GM12878 (cell line): ENCODE results near the gene MMP14. TPM values are rescaled to one million over a fixed set of nuclear protein-coding genes. Genes with fewer than 3 reads are reported as not detected.
A peak's percentile ranks its signal among the peaks of the same experiment; 100 is the strongest.

ENCODE experiments used
- ATAC-seq: fragments of 200-7000 bp; cut with Tn5 transposase; 3 replicates; pipeline ENCODE4 v1.9.1; 2020; ENCODE audit warnings: mild to moderate bottlenecking, moderate library complexity
- BruUV-seq: library from RNA; stranded (reverse); fragments of 400-500 nt; replicated peaks from 2 replicates; lab custom pipeline; 2021; lab: Mats Ljungman, UMichigan
- CTCF ChIA-PET: fragments of 300-600 bp; sonication (Branson Sonifier 250); formaldehyde crosslinking; extraction: SDS; loops from one replicate; lab custom pipeline; 2021; ENCODE audit warnings: inconsistent platforms; lab: Yijun Ruan, JAX
- POLR2A ChIA-PET: fragments of 350-600 bp; formaldehyde crosslinking; extraction: SDS; loops from one replicate; lab custom pipeline; 2021; ENCODE audit warnings: inconsistent platforms; lab: Charles Lee
- RAD21 ChIA-PET: fragments of 300-600 bp; sonication (Branson Sonifier 250); formaldehyde crosslinking; loops from one replicate; lab custom pipeline; 2023; ENCODE audit warnings: antibody characterized with exemption; ENCODE audit not compliant: unreplicated experiment; lab: Charles Lee
- SMC1A ChIA-PET: fragments of 300-600 bp; sonication (Branson Sonifier 250); formaldehyde crosslinking; loops from one replicate; lab custom pipeline; 2023; ENCODE audit not compliant: unreplicated experiment, uncharacterized antibody; lab: Charles Lee
- DNase-seq: peaks from one replicate; pipeline ENCODE4 v3.0.0-alpha.2; 2011; ENCODE audit warnings: low read depth, low spot score
- FAIRE-seq: peaks from 3 replicates; lab custom pipeline; 2011; peaks lifted over from hg19 to GRCh38; lab: Jason Lieb, UNC
- H2AFZ ChIP-seq: 2 replicates; pipeline ENCODE4 v1.6.0; 2011; ENCODE audit warnings: low read depth, low read length, control low read depth; ENCODE audit not compliant: control insufficient read depth
- H3K27ac ChIP-seq: 2 replicates; pipeline ENCODE4 v1.5.1; 2011; ENCODE audit warnings: control low read depth; ENCODE audit not compliant: control insufficient read depth, insufficient read depth
- H3K27me3 ChIP-seq, 2 experiments: replicated peaks in 1 of 2; 2 replicates each; pipeline versions ENCODE4 v1.6.0 to v1.6.1; 2011; ENCODE audit warnings: low read length in 1 of 2; ENCODE audit not compliant: control insufficient read depth in 2 of 2, insufficient read depth in 2 of 2
- H3K36me3 ChIP-seq, 2 experiments: 2 replicates each; pipeline ENCODE4 v1.5.1; 2011; ENCODE audit warnings: low read length in 1 of 2; ENCODE audit not compliant: control insufficient read depth in 2 of 2, insufficient read depth in 2 of 2
- H3K4me1 ChIP-seq: 2 replicates; pipeline ENCODE4 v1.6.1; 2011; ENCODE audit warnings: mild to moderate bottlenecking, low read length, moderate library complexity, mixed read lengths; ENCODE audit not compliant: control insufficient read depth, insufficient read depth
- H3K4me2 ChIP-seq: 2 replicates; pipeline ENCODE4 v1.6.0; 2011; ENCODE audit warnings: control low read depth; ENCODE audit not compliant: control insufficient read depth, insufficient read depth
- H3K4me3 ChIP-seq: fragments of 200-600 bp; sonication (generic); 2 replicates; pipeline ENCODE4 v1.5.1; 2016
- H3K79me2 ChIP-seq: 2 replicates; pipeline ENCODE4 v1.6.0; 2011; ENCODE audit warnings: low read length; ENCODE audit not compliant: control insufficient read depth, insufficient read depth
- H3K9ac ChIP-seq: 2 replicates; pipeline ENCODE4 v1.8.0; 2011; ENCODE audit warnings: low read length, control low read depth, mixed read lengths; ENCODE audit not compliant: control insufficient read depth, insufficient read depth
- H3K9me3 ChIP-seq: replicated peaks from 3 replicates; pipeline ENCODE4 v1.5.1; 2011; ENCODE audit warnings: mild to moderate bottlenecking, low read length; ENCODE audit not compliant: control insufficient read depth, insufficient read depth
- H4K20me1 ChIP-seq: 2 replicates; pipeline ENCODE4 v1.6.0; 2011; ENCODE audit not compliant: control insufficient read depth, insufficient read depth
- CTCF ChIP-seq, 3 experiments: IDR thresholded peaks in 2 of 3; conservative IDR thresholded peaks in 1 of 3; 2 replicates each; pipeline ENCODE4 v1.5.1; 2011; ENCODE audit warnings: low read depth in 3 of 3, low read length in 3 of 3, mild to moderate bottlenecking in 3 of 3, control low read depth in 2 of 3, moderate library complexity in 2 of 3, inconsistent platforms in 1 of 3, mixed read lengths in 1 of 3; ENCODE audit not compliant: control insufficient read depth in 2 of 3, insufficient read depth in 1 of 3; ENCODE audit errors: extremely low read depth in 1 of 3
- E4F1 ChIP-seq: fragments of 450-650 bp; IDR thresholded peaks from 2 replicates; pipeline ENCODE4 v1.6.1; 2018; ENCODE audit warnings: borderline replicate concordance, mild to moderate bottlenecking; ENCODE audit not compliant: partially characterized antibody
- MLLT1 ChIP-seq: fragments of 450-650 bp; IDR thresholded peaks from 2 replicates; pipeline ENCODE4 v1.6.1; 2016; ENCODE audit warnings: mild to moderate bottlenecking
- POU2F2 ChIP-seq: IDR thresholded peaks from 3 replicates; pipeline ENCODE4 v1.6.1; 2011; ENCODE audit warnings: low read depth, mild to moderate bottlenecking, low read length, borderline replicate concordance
- WGBS: methylation state at CpG from one replicate; pipeline ENCODE4 v1.1.6; 2016; ENCODE audit warnings: low lambda C conversion rate; ENCODE audit not compliant: insufficient replicate concordance, insufficient coverage; ENCODE audit errors: missing lambda C conversion rate; 5-methylcytosine and 5-hydroxymethylcytosine counted together
- in situ Hi-C: fragments of 300-500 bp; cut with MboI; formaldehyde crosslinking; loops from 9 replicates; pipeline ENCODE4 v1.14.3; 2018; ENCODE audit warnings: mixed read lengths
- intact Hi-C: fragments of 100-400 bp; cut with micrococcal nuclease; formaldehyde crosslinking; loops from one replicate; pipeline ENCODE4 v1.14.2; 2022; ENCODE audit not compliant: unreplicated experiment
- polyA plus RNA-seq, 11 experiments: library from polyadenylated mRNA; depleted of rRNA in 4 of 11; unstranded in 6 of 11; stranded (reverse) in 5 of 11; fragments of >200 nt; fragmentation: Nextera tagmentation in 4 of 11; fragmentation: Illumina TruSeq in 1 of 11; extraction: Ambion mirVana in 4 of 11; extraction: Trizol in 1 of 11; gene quantifications; 1 replicate in 1 of 11; 2 replicates in 10 of 11; pipeline versions ENCODE4 v1.2.1 to v1.2.3, GENCODE V29; 2011 to 2016; ENCODE audit warnings: inconsistent platforms in 2 of 11, missing spikeins in 2 of 11, low read depth in 1 of 11
- total RNA-seq, 4 experiments: library from RNA; depleted of rRNA in 3 of 4; stranded (reverse); fragments of >200 nt in 3 of 4; fragmentation: Illumina TruSeq in 1 of 4; extraction: Trizol in 1 of 4; gene quantifications; 2 replicates each; pipeline versions ENCODE4 v1.2.1 to v1.2.3, GENCODE V29; 2013 to 2021

The MMP14 gene
- total and polyA plus RNA-seq, 10 of the 15 experiments (the other 5 are each of a cell fraction or from before 2014, with no cell fraction given): 0.31 to 1.9 (median 0.70) TPM; not detected in 2

GRCh38 chr14:22812744-22813143 lies 23.6 kb upstream of the MMP14 start:
- WGBS: 90% methylated on average over 4 of the region's 4 CpGs
- H3K4me1 ChIP-seq: peaks cover 26% of the 10 kb centered on the region
- no TSS peak for BruUV-seq
- SMC1A ChIA-PET: interaction anchor here (0.6 to 16.0 kb wide), 12 partner anchors 10 to 243 kb away, joined by 3 to 395 read pairs (median 5); partner anchors contain the start of genes LRP10, MRPL52 and OXA1L
- H3K36me3 ChIP-seq: no peaks in the 10 kb centered on the region
- DNase-seq: no peak
- intact Hi-C loops (no loop called here), in situ Hi-C loops (no loop called here)
- RAD21 ChIA-PET: interaction anchor here (0.9 to 14.2 kb wide), 11 partner anchors 9 to 321 kb away, joined by 3 to 219 read pairs (median 5); partner anchors contain the start of gene OXA1L
- peaks cover 50% of the 10 kb centered on the region for H3K79me2 ChIP-seq
- H4K20me1 ChIP-seq: no peaks in the 10 kb centered on the region
- CTCF ChIA-PET: interaction anchor here (0.6 to 15.1 kb wide), 14 partner anchors 10 to 247 kb away, joined by 3 to 324 read pairs (median 7); no protein-coding TSS in a partner anchor
- no peak for TF ChIP-seq E4F1
- peak; percentile 52; the same call in 1 of the 2 replicates for TF ChIP-seq MLLT1
- TF ChIP-seq POU2F2: 0 out of 3 replicates have a peak, but pooled peaks have one; percentile 8
- TF ChIP-seq CTCF (IDR thresholded peaks at IDR 0.05 in 2 of 3, conservative IDR thresholded peaks at IDR 0.05 in 1 of 3; ENCODE audit: control insufficient read depth in 2 of 3, extremely low read depth in 1 of 3, insufficient read depth in 1 of 3, low read depth in 3 of 3, low read length in 3 of 3): peak in 2 of 3 experiments; percentile 15 to 45; a peak in 2 of 6 replicates
- H3K4me3 ChIP-seq: peak overlapping the region; percentile 61
- ATAC-seq: 0 out of 3 replicates have a peak, but pooled peaks have one; percentile 4
- H3K27ac ChIP-seq: peak overlapping the region; percentile 61
- FAIRE-seq: no peak
- no peaks in the 10 kb centered on the region for H3K27me3 ChIP-seq
- peak overlapping the region; percentile 86 for H3K4me2 ChIP-seq
- H3K9ac ChIP-seq: peak overlapping the region; percentile 60
- H3K9me3 ChIP-seq: no peaks in the 10 kb centered on the region
- POLR2A ChIA-PET: interaction anchor here (0.6 to 17.5 kb wide), 6 partner anchors 10 to 333 kb away, joined by 3 to 245 read pairs (median 4); partner anchors contain the start of gene OXA1L
- H2AFZ ChIP-seq: no peak overlapping the region
